RPMI8226 (cell line): ENCODE data around the gene LRRTM3.

Experiments used
- DNase-seq: peaks from one replicate; pipeline ENCODE4 v3.0.0-alpha.2; 2015

The LRRTM3 gene

GRCh38 chr10:67036808-67037207 is 111.0 kb downstream of the LRRTM3 start:
- peak; percentile 75 for DNase-seq

- no peak for DNase-seq
These were observed 117.2 kb downstream of the LRRTM3 start for GRCh38 chr10:67043041-67043440.

- DNase-seq, result no peak
These were observed 119.6 kb downstream of the LRRTM3 start for GRCh38 chr10:67045404-67045803.

- no peak for DNase-seq
These were observed 120.7 kb downstream of the LRRTM3 start for GRCh38 chr10:67046507-67046906.

GRCh38 chr10:67049988-67050387 is 124.2 kb downstream of the LRRTM3 start:
- no peak for DNase-seq

GRCh38 chr10:67050415-67050814 is 124.6 kb downstream of the LRRTM3 start:
- no peak for DNase-seq

- DNase-seq, result no peak
These were observed 146.8 kb downstream of the LRRTM3 start for GRCh38 chr10:67072654-67073053.

GRCh38 chr10:67075491-67075971 is 149.7 kb downstream of the LRRTM3 start:
- peak; percentile 83 for DNase-seq

- DNase-seq, result peak; percentile 40
These were observed 150.3 kb downstream of the LRRTM3 start for GRCh38 chr10:67076144-67076543.

GRCh38 chr10:67077376-67077775 is 151.5 kb downstream of the LRRTM3 start:
- no peak for DNase-seq

- DNase-seq, result peak; percentile 61
These were observed 153.3 kb downstream of the LRRTM3 start for GRCh38 chr10:67079126-67079525.

- peak; percentile 16 for DNase-seq
These were observed 160.7 kb downstream of the LRRTM3 start for GRCh38 chr10:67086327-67087134.

GRCh38 chr10:67087135-67087425 is 161.2 kb downstream of the LRRTM3 start:
- no peak for DNase-seq

- DNase-seq, result no peak
These were observed 162.2 kb downstream of the LRRTM3 start for GRCh38 chr10:67088036-67088435.

GRCh38 chr10:67095531-67095930 is 169.7 kb downstream of the LRRTM3 start:
- DNase-seq, result no peak

GRCh38 chr10:67098461-67098860 is 172.6 kb downstream of the LRRTM3 start:
- no peak for DNase-seq

GRCh38 chr10:67100951-67101350 is 175.1 kb downstream of the LRRTM3 start:
- DNase-seq, result no peak

GRCh38 chr10:67107670-67108069 is 181.8 kb downstream of the LRRTM3 start:
- DNase-seq, result no peak

GRCh38 chr10:67110286-67110685 is 184.4 kb downstream of the LRRTM3 start:
- DNase-seq, result no peak

- no peak for DNase-seq
These were observed 186.9 kb downstream of the LRRTM3 start for GRCh38 chr10:67112765-67113164.

GRCh38 chr10:67114945-67115344 is 189.1 kb downstream of the LRRTM3 start:
- no peak for DNase-seq

GRCh38 chr10:67115972-67116371 is 190.1 kb downstream of the LRRTM3 start:
- DNase-seq, result no peak

GRCh38 chr10:67119651-67120050 is 193.8 kb downstream of the LRRTM3 start:
- no peak for DNase-seq

- peak; percentile 10 for DNase-seq
These were observed 201.6 kb downstream of the LRRTM3 start for GRCh38 chr10:67127441-67127840.

- DNase-seq, result no peak
These were observed 214.8 kb downstream of the LRRTM3 start for GRCh38 chr10:67140641-67141040.
